ENCODE measurements around the gene BBS9.

The BBS9 gene

DNA sequence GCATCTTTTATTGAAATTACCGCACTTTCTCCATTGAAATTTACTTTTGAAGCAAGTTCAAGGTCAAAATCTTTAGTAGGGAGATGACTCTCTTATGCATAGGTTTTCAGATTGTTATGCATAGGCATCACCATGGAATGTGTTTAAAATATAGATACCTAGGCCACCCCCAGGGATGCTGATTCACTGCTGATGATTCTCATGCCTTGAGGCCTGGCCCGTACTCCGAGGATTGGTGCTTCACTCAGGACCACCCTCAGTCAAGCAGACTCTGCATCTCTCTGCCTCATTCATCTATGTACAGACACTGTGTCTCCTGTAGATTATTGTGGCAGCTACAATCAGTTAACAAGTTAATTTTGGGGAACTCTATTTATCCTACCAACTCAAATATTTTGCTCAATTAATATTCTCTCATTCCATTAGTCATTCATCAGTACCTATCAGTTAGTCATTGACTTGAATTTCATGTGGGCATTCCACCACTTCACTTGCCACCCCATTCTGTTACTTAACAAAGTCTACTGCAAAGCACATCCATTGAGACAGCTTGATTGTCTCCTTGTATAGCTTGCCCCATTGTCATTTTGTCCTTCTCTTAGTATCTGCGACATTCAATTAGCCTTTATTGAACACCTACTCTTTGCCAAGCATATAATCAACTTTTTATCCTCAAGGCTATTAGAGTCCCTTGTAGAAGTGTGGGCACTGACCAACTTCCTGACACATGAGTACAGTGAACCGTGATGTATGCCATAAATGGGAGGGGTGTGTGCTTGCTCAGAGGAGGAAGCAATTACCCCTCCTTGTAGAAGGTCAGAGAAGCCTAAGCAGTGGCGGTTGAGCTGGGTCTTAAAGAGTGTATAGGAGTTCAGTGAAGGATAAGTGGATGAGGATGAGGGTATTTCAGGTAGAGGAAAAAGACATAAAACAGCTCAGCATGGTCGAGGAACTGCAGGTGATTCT is 520.4 kb downstream of the BBS9 start:
- no peak for DNase-seq (ENCODE audit: low spot score)

DNA sequence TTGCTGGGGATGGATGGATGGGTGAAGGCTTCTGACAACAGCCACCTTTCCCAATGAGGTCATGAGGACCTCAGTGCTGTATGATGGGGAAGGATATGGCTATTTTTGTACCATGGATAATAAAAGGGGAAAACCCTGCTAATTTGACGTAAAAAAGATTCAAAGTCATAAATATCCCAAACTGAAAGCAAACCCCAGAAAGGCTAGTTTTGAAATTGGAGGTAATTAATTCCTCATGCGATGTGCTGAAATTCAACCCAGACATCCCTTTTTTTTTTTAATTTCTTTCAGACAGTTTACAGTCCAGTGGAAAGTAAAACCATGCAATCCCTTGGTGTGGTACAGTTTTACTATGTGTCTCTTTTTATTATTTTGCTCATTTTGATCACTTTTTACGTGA is 521.5 kb downstream of the BBS9 start:
- no peak for DNase-seq (ENCODE audit: low spot score)

DNA sequence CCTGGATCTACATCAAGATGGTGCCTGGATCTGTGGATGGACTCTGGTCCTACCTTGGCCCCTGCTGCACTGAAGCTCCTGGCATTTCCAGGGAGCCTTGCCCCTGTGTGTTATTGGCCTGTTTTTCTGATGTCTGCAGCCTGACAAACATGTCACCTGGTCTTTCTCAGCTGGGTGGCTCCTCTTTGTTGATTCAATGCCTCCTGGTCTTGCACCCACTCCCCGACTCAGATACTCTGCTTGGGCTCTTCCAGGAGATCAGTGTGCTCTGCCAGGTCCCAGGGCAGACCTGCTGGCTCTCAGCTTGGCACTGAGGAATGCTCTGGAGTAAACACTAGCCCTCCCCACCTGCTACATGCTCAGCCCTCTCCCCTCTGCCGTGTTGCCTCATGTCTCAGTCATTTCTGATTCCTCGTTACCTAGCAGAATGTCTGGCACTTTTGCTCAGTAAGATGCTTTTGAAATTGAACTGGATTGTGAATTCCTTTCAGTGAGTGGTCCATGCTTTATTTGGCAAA is 522.7 kb downstream of the BBS9 start:
- DNase-seq (ENCODE audit: low spot score) = no peak

DNA sequence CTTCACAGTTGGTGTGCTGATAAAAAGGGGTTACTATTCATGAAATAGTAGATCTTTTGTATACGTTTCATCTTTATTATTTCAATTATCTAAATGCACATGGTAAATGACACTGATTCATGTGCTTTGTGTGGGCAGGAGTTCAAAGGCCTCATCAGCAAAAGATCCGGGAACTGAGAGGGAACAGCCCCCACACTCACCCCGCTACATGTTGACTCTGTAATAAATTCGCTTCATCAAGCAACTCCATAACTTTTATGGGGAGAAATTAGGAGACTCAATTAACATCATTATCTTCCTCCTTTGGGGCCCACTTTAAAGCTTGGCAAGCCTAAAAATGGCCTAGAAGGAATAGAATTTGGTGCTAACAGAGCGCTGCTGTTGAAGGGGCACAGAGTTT is 525.3 kb downstream of the BBS9 start:
- DNase-seq (ENCODE audit: low spot score) = peak; percentile 64

Data from COLO829 (cell line).